ENCODE measurements around the gene RPA1. TPM values are rescaled to one million over a fixed set of nuclear protein-coding genes. Genes with fewer than 3 reads are reported as not detected.

The RPA1 gene
- total RNA-seq, 1 experiment from 2014 or later: 198 TPM

DNA sequence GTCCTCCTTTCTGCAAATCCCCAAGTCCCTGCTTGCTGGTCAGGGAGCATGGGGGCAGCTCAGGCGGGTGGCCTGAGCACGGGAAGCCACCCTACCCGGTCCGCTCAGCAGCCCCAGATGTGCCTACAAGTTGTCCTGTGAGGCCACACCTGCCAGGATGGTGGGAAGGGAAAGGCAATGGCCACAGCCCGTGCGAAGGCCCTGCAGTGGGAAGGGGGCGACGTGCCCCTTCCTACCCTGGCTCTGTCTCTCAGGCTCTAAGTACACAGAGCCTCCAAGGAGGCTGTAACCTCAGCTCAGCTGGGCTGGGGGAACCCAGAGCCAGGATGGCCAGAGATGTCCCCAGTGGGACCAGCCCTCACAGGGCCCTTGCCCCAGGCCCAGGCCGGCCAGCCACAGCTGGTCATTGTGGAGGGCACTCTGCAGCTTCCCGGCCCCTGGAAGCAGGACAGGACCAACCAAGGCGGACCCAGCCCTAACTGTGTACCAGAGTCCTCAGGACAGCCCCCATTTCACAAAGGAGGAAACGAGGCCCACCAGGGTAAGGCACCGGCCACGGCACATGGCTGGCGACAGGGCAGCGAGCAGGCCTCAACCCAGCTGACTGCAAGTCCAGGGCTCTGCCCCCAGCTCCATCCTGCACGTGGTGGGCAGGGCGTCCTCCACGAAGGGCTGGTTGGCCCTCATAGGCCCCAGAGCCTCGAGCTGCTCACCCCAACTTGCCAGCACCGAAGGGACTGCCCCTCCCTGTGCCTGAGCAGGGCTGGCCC lies 113.0 kb downstream of the RPA1 start:
- H3K9me2 ChIP-seq (ENCODE audit: insufficient read depth): no peaks in the 10 kb centered on the region
- ATAC-seq: no peak
- no peaks in the 10 kb centered on the region for H3K9me3 ChIP-seq (ENCODE audit: control insufficient read depth in 1 of 2, insufficient read depth in 1 of 2, low read depth in 1 of 2, low read length in 2 of 2)
- H3K79me2 ChIP-seq (ENCODE audit: insufficient read depth, low read length): no peaks in the 10 kb centered on the region
- ChIA-PET POLR2A (no interaction called here), RAD21 (ENCODE audit: low non-redundant PET in 1 of 2, low total read pairs in 2 of 2, uncharacterized antibody in 2 of 2, unreplicated experiment in 2 of 2) (no interaction called here), CTCF (no interaction called here)
- intact Hi-C loops (cut with micrococcal nuclease): no loop called here
- no peaks in the 10 kb centered on the region for H3K4me1 ChIP-seq (ENCODE audit: control insufficient read depth in 1 of 2, insufficient read depth in 2 of 2, low read length in 2 of 2)
- TF ChIP-seq, protein P1, sequence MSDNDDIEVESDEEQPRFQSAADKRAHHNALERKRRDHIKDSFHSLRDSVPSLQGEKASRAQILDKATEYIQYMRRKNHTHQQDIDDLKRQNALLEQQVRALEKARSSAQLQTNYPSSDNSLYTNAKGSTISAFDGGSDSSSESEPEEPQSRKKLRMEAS (IDR thresholded peaks at IDR 0.05): no peak
- TF ChIP-seq EZH2phosphoT487 (IDR thresholded peaks at IDR 0.05; ENCODE audit: borderline replicate concordance): no peak
- TF ChIP-seq, protein P2, sequence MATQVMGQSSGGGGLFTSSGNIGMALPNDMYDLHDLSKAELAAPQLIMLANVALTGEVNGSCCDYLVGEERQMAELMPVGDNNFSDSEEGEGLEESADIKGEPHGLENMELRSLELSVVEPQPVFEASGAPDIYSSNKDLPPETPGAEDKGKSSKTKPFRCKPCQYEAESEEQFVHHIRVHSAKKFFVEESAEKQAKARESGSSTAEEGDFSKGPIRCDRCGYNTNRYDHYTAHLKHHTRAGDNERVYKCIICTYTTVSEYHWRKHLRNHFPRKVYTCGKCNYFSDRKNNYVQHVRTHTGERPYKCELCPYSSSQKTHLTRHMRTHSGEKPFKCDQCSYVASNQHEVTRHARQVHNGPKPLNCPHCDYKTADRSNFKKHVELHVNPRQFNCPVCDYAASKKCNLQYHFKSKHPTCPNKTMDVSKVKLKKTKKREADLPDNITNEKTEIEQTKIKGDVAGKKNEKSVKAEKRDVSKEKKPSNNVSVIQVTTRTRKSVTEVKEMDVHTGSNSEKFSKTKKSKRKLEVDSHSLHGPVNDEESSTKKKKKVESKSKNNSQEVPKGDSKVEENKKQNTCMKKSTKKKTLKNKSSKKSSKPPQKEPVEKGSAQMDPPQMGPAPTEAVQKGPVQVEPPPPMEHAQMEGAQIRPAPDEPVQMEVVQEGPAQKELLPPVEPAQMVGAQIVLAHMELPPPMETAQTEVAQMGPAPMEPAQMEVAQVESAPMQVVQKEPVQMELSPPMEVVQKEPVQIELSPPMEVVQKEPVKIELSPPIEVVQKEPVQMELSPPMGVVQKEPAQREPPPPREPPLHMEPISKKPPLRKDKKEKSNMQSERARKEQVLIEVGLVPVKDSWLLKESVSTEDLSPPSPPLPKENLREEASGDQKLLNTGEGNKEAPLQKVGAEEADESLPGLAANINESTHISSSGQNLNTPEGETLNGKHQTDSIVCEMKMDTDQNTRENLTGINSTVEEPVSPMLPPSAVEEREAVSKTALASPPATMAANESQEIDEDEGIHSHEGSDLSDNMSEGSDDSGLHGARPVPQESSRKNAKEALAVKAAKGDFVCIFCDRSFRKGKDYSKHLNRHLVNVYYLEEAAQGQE (IDR thresholded peaks at IDR 0.05; ENCODE audit: low read depth): no peak
- TF ChIP-seq ELF1 (IDR thresholded peaks at IDR 0.05; ENCODE audit: borderline replicate concordance, low read depth): no peak
- TF ChIP-seq SIN3A (IDR thresholded peaks at IDR 0.05; ENCODE audit: low read depth): no peak
- no peak for TF ChIP-seq JUND (IDR thresholded peaks at IDR 0.05)
- no peak for TF ChIP-seq CEBPB (IDR thresholded peaks at IDR 0.05; ENCODE audit: low read depth)
- TF ChIP-seq EGR1 (IDR thresholded peaks at IDR 0.05; ENCODE audit: low read depth): no peak
- TF ChIP-seq EZH2 (IDR thresholded peaks at IDR 0.05): no peak
- TF ChIP-seq, protein P3, sequence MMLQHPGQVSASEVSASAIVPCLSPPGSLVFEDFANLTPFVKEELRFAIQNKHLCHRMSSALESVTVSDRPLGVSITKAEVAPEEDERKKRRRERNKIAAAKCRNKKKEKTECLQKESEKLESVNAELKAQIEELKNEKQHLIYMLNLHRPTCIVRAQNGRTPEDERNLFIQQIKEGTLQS (IDR thresholded peaks at IDR 0.05): no peak
- TF ChIP-seq POLR2AphosphoS5 (IDR thresholded peaks at IDR 0.05; ENCODE audit: low read depth, low read length): no peak
- TF ChIP-seq, protein P4, sequence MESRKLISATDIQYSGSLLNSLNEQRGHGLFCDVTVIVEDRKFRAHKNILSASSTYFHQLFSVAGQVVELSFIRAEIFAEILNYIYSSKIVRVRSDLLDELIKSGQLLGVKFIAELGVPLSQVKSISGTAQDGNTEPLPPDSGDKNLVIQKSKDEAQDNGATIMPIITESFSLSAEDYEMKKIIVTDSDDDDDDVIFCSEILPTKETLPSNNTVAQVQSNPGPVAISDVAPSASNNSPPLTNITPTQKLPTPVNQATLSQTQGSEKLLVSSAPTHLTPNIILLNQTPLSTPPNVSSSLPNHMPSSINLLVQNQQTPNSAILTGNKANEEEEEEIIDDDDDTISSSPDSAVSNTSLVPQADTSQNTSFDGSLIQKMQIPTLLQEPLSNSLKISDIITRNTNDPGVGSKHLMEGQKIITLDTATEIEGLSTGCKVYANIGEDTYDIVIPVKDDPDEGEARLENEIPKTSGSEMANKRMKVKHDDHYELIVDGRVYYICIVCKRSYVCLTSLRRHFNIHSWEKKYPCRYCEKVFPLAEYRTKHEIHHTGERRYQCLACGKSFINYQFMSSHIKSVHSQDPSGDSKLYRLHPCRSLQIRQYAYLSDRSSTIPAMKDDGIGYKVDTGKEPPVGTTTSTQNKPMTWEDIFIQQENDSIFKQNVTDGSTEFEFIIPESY (IDR thresholded peaks at IDR 0.05; ENCODE audit: extremely low read depth, insufficient replicate concordance, low read length): no peak
- TF ChIP-seq RAD21 (IDR thresholded peaks at IDR 0.05; ENCODE audit: low read depth): no peak
- TF ChIP-seq ZNF274 (IDR thresholded peaks at IDR 0.05; ENCODE audit: low read depth, low read length): no peak
- TF ChIP-seq, protein P5, sequence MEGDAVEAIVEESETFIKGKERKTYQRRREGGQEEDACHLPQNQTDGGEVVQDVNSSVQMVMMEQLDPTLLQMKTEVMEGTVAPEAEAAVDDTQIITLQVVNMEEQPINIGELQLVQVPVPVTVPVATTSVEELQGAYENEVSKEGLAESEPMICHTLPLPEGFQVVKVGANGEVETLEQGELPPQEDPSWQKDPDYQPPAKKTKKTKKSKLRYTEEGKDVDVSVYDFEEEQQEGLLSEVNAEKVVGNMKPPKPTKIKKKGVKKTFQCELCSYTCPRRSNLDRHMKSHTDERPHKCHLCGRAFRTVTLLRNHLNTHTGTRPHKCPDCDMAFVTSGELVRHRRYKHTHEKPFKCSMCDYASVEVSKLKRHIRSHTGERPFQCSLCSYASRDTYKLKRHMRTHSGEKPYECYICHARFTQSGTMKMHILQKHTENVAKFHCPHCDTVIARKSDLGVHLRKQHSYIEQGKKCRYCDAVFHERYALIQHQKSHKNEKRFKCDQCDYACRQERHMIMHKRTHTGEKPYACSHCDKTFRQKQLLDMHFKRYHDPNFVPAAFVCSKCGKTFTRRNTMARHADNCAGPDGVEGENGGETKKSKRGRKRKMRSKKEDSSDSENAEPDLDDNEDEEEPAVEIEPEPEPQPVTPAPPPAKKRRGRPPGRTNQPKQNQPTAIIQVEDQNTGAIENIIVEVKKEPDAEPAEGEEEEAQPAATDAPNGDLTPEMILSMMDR (IDR thresholded peaks at IDR 0.05 in 2 of 3, conservative IDR thresholded peaks at IDR 0.05 in 1 of 3; ENCODE audit: borderline replicate concordance in 1 of 3, insufficient read depth in 1 of 3, low read depth in 2 of 3, low read length in 2 of 3): no peak
- TF ChIP-seq ZFX (IDR thresholded peaks at IDR 0.05): no peak
- H3K9ac ChIP-seq (ENCODE audit: low read length): no peak overlapping the region
- no peak overlapping the region for H3K27ac ChIP-seq (ENCODE audit: low read depth, low read length)
- BruUV-seq (replicated peaks): no TSS peak
- H4K20me1 ChIP-seq (ENCODE audit: insufficient read depth): no peaks in the 10 kb centered on the region
- no peak overlapping the region for H3K4me3 ChIP-seq (replicated peaks in 1 of 2; ENCODE audit: low read depth in 1 of 2, low read length in 2 of 2)
- no peak overlapping the region for H3K4me2 ChIP-seq (ENCODE audit: low read length)
- H3K36me3 ChIP-seq (ENCODE audit: control insufficient read depth in 1 of 2, insufficient read depth in 2 of 2, low read length in 2 of 2): no peaks in the 10 kb centered on the region
- no peak overlapping the region for H2AFZ ChIP-seq (ENCODE audit: low read depth, low read length, poor library complexity, severe bottlenecking)
- no peaks in the 10 kb centered on the region for H3K27me3 ChIP-seq (ENCODE audit: insufficient read depth, low read length)
- no peak for DNase-seq (ENCODE audit: low read depth, low spot score)
